ENCODE data around the gene NUDCD3.

- TF ChIP-seq CTCF (IDR thresholded peaks at IDR 0.05) (no peak), POLR2AphosphoS5 (IDR thresholded peaks at IDR 0.05) (no peak), POLR2A (IDR thresholded peaks at IDR 0.05) (no peak), EP300 (IDR thresholded peaks at IDR 0.05) (no peak)
Measured at GRCh38 chr7:44524811-44525388, 34.4 kb upstream of the NUDCD3 start.

All from suprapubic skin (tissue), 4 donors.